HG03432 (cell line): ENCODE data around the gene SYNRG.

Experiments
- ATAC-seq: cut with Tn5 transposase; IDR thresholded peaks from one replicate; pipeline ENCODE4 v1.9.1; 2021; ENCODE audit warnings: mild to moderate bottlenecking, moderate library complexity; ENCODE audit not compliant: unreplicated experiment

Gene SYNRG

DNA sequence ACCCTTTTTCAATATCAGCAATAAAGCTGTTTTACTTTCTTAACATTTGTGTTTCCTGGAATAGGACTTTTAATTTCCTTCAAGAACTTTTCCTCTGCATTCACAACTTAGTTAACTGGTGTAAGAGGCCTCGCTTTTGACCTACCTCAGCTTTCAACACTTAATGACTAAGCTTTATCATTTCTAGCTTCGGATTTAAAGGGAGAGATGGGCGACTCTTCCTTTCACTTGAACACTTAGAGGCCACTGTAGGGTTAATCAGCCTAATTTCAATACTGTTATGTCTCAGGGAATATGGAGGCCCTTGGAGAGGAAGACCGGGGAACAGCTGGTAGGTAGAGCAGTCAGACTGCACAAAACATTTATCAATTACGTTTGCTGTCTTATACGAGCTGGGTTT lies 4.7 kb downstream of the SYNRG start:
- ATAC-seq, result no peak

GRCh38 chr17:37598145-37598544 lies 11.1 kb downstream of the SYNRG start:
- ATAC-seq, result no peak

- no peak for ATAC-seq
Measured at GRCh38 chr17:37592291-37592690, 16.9 kb downstream of the SYNRG start.

DNA sequence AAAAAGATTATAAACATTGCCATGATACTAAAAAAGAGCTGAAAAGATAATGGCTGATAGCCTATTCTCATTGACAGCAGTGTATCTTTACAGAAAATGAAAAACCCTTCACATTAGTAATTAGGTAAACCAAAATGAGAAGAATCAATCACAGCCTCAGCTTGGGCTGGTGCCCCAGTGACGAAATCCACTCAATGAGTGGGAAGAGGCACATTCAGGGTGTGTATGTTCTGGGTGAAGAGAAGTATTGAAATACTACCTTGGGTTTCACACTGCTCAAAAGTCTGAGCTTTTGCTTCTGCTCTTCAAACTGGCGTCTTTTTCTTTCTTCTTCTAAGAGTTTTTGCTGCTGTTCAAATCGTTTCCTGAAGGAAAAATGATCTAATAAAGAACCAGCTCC lies 24.2 kb downstream of the SYNRG start:
- ATAC-seq, result no peak

GRCh38 chr17:37576281-37576680 lies 32.9 kb downstream of the SYNRG start:
- ATAC-seq, result no peak

GRCh38 chr17:37574427-37574826 lies 34.8 kb downstream of the SYNRG start:
- ATAC-seq, result no peak

DNA sequence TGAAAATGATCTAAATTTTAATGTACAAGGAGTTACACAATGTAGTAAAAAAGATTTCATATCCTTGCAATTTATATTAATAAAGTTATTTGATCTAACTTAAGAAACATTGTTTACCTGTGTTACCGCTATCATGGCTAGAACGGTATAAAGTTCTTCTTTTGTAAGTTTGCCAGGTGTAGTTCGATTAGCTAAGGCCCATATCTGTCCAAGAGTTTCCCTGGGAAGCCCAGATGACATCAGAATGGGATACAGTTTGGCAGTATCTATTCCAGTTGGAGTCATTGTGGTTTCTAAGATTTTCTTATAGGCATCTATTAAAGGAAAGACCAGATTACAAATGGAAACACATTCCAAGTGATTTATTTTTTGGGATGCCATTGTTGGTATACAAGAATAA lies 37.5 kb downstream of the SYNRG start:
- no peak for ATAC-seq

GRCh38 chr17:37570527-37571093 lies 38.6 kb downstream of the SYNRG start:
- no peak for ATAC-seq

- ATAC-seq, result no peak
Measured at GRCh38 chr17:37568350-37569053, 40.7 kb downstream of the SYNRG start.

- no peak for ATAC-seq
Measured at GRCh38 chr17:37567538-37567937, 41.7 kb downstream of the SYNRG start.

GRCh38 chr17:37567137-37567536 lies 42.1 kb downstream of the SYNRG start:
- no peak for ATAC-seq

DNA sequence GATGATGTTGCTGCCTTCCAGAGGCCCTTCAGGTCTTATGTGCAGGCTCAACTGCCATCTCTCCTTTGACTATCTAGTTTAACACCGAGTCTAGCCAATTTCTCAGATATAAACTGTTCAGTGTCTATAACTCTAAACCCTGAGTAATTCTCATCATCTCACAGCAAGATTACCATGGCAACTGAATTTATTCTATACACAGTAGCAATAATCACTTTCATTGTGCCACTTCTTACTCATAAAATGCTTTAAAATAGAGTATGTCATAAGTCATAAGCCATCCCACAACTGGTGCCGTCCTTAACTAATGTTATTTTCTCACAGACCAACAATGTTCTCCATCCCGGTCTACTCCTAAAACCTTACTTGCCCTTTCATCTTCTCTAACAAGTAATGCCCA lies 45.0 kb downstream of the SYNRG start:
- no peak for ATAC-seq

GRCh38 chr17:37562016-37562745 lies 47.0 kb downstream of the SYNRG start:
- no peak for ATAC-seq

DNA sequence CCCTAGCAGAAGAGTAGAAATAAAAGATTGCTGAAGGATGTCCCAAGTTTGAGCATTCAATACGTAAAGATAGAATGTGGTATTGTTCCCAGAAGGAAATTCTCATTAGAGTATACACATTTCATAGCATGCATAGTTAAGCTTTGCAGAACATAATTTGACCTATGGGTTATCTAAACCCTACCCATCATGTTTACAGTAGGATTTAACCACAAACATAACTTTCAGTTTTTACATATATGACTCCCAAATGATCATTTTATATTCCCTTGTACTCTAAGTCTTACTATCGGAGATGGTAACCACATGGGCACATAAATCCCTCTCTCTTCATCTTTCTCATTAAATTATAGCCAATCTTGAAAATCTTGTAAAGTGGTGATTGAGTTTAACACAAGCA lies 50.9 kb downstream of the SYNRG start:
- ATAC-seq, result no peak

DNA sequence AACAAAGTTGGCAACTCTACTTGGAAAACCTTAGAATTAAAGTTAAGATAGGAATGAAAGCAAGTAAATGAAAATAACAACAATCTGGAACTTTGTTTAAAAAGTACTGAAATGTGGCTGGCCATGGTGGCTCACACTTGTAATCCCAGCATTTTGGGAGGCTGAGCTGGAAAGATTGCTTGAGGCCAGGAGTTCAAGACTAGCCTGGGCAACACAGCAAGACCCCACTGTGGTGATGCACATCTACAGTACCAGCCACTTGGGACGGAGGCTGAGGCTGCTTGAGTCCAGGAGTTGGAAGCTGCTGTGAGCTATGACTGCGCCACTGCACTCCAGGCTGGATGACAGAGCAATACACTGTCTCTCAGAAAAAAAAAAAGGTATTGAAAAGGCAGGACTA lies 51.7 kb downstream of the SYNRG start:
- no peak for ATAC-seq

GRCh38 chr17:37555386-37555785 lies 53.8 kb downstream of the SYNRG start:
- ATAC-seq, result no peak

DNA sequence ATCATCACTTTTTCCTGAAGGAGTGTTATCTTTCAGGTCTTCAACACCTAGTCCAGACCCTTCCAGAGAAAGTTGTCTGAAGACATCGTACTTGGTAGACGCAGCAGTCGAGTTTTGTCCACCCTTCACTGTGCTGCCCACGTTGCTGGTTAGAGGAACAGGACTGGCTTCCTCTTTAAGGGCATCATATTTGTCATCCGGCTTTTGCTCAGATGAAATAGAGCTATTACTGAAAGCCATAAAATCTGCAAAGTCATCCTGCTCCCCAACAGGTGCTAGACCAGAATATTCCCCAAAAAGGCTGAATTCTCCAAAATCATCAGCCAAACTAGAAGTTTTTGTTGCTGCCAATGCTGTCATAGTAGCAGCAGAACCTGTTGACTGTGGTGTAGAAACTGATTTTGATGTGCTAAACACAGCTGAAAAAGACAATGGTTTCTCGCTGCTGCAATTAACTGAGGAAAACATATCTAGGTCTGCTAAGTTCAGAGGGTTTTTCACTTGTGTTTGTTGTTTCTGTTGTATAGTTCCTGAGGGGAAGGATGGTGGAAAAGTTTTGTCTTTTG lies 55.7 kb downstream of the SYNRG start:
- no peak for ATAC-seq

DNA sequence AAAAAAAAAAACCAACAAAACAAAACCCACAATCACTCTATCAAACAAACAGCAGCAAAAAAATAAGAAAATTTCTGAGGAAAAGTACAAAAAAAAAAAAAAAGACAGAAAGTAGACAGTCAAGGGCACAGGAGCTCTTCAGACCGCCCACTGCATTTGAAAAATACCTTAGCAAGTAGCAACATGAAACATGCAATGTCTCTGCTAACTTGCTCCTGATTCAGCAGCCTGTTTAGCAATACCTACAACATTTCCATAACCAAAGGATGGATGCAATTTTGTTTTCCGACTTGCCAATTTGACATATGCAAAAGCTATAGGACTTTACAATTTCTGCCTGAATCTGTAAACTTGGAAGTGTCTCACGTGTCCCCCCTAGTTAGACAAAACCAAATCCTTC lies 57.4 kb downstream of the SYNRG start:
- no peak for ATAC-seq

DNA sequence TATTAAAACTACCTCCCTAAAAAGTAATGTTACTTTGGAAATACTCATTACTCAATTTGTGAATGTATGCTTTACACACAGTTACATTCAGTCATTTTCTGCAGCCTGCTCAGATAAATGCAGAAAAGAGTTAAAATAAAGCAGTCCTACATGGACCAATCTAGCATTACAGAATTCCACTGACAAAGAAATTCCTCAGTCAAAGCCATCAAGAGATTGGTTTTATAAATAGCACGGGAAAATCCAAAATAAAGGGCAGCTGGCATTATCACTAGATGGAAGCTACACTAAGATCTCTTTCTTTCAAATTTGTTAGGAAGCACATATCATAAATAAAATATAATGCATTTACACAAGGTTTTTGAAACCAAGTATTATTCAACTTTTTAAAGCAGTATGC lies 61.2 kb downstream of the SYNRG start:
- ATAC-seq, result no peak

GRCh38 chr17:37546302-37546701 lies 62.9 kb downstream of the SYNRG start:
- ATAC-seq, result no peak

- ATAC-seq, result no peak
Measured at GRCh38 chr17:37545486-37545885, 63.7 kb downstream of the SYNRG start.

GRCh38 chr17:37543637-37544052 lies 65.6 kb downstream of the SYNRG start:
- no peak for ATAC-seq
